Activated CD4-positive, alpha-beta T cell treated with anti-CD3 and anti-CD28 coated beads for 36 hours (primary cell): ENCODE measurements around the gene RMDN3. TPM values are rescaled to one million over a fixed set of nuclear protein-coding genes. Genes with fewer than 3 reads are reported as not detected.
A peak's percentile ranks its signal among the peaks of the same experiment; 100 is the strongest.

ENCODE experiments used
- ATAC-seq: fragments of 200-7000 bp; cut with Tn5 transposase; one replicate; pipeline ENCODE4 v1.10.0; 2021; ENCODE audit warnings: mild to moderate bottlenecking, moderate library complexity
- CTCF ChIA-PET: fragments of 350-600 bp; sonication (Branson Sonifier 250); formaldehyde crosslinking; loops from one replicate; lab custom pipeline; 2021; ENCODE audit warnings: antibody characterized with exemption; lab: Charles Lee
- POLR2A ChIA-PET: fragments of 350-600 bp; sonication (Branson Sonifier 250); formaldehyde crosslinking; loops from one replicate; lab custom pipeline; 2021; ENCODE audit warnings: antibody characterized with exemption, inconsistent platforms; lab: Charles Lee
- DNase-seq: peaks from one replicate; pipeline ENCODE4 v3.0.0-alpha.2; 2020
- H3K27ac Mint-ChIP-seq: one replicate; pipeline ENCODE4 v1.8.0; 2021; ENCODE audit warnings: mixed read lengths
- H3K27me3 Mint-ChIP-seq: one replicate; pipeline ENCODE4 v1.8.0; 2021; ENCODE audit warnings: mixed read lengths
- H3K36me3 Mint-ChIP-seq: one replicate; pipeline ENCODE4 v1.8.0; 2021; ENCODE audit warnings: low read depth, mixed read lengths
- H3K4me1 Mint-ChIP-seq: one replicate; pipeline ENCODE4 v1.8.0; 2021; ENCODE audit warnings: mixed read lengths
- H3K4me3 Mint-ChIP-seq: one replicate; pipeline ENCODE4 v1.8.0; 2021; ENCODE audit warnings: mild to moderate bottlenecking, moderate library complexity, mixed read lengths
- H3K9me3 Mint-ChIP-seq: one replicate; pipeline ENCODE4 v1.8.0; 2021; ENCODE audit warnings: low read depth, mixed read lengths
- intact Hi-C, 2 experiments: fragments of 100-400 bp; cut with DNase I in 1 of 2; cut with micrococcal nuclease in 1 of 2; formaldehyde crosslinking; loops; one replicate each; pipeline versions ENCODE4 v1.14.2 to v1.15.1; 2022 to 2024; cut with DNase I, micrococcal nuclease
- total RNA-seq, 2 experiments: library from RNA; stranded (reverse); gene quantifications; one replicate each; pipeline ENCODE4 v1.2.3, GENCODE V29; 2021

RMDN3 gene
- total RNA-seq, 2 experiments from 2014 or later = 12.3 to 18.8 TPM

- peaks cover 57% of the 10 kb centered on the region for H3K36me3 Mint-ChIP-seq
- intact Hi-C loops = loop anchor here in 1 of 2 experiments (5.0 kb wide), 1 partner anchor 104 kb away; the partner anchor contains the start of gene KNL1
- CTCF ChIA-PET = interaction anchor here (0.6 to 2.7 kb wide), 2 partner anchors 86 to 106 kb away, joined by 4 to 8 read pairs; no protein-coding TSS in a partner anchor
Observed at GRCh38 chr15:40696228-40696627, 58.8 kb downstream of the RMDN3 start.

GRCh38 chr15:40695469-40695890 is 59.6 kb downstream of the RMDN3 start:
- H3K4me3 Mint-ChIP-seq = peak overlapping the region; percentile 95
- ChIA-PET CTCF (interaction anchor here (0.7 to 2.8 kb wide), 9 partner anchors 17 to 208 kb away, joined by 3 to 18 read pairs (median 4); no protein-coding TSS in a partner anchor), POLR2A (interaction anchor here (0.6 to 1.5 kb wide), 8 partner anchors 13 to 1079 kb away, joined by 3 to 8 read pairs (median 6); partner anchors contain the start of genes MAPKBP1, OIP5 and VPS18)
- intact Hi-C loops = loop anchor here (1.0 to 5.0 kb wide), 8 partner anchors 49 to 637 kb away; partner anchors contain the start of genes BUB1B (in 1 of the 2), CHP1 (in 1 of the 2), DNAJC17 (in 1 of the 2) and EXD1 (in 1 of the 2)
- H3K36me3 Mint-ChIP-seq = peaks cover 51% of the 10 kb centered on the region
- DNase-seq (no peak), ATAC-seq (peak; percentile 5)
- no peaks in the 10 kb centered on the region for H3K27me3 Mint-ChIP-seq
- H3K9me3 Mint-ChIP-seq = no peaks in the 10 kb centered on the region
- H3K27ac Mint-ChIP-seq = peak overlapping the region; percentile 98
- peaks cover 22% of the 10 kb centered on the region for H3K4me1 Mint-ChIP-seq

More at GRCh38 chr15:40696228-40696627, 58.8 kb downstream of the RMDN3 start:
- Mint-ChIP-seq H3K4me1 (peaks cover 22% of the 10 kb centered on the region), H3K4me3 (peak overlapping the region; percentile 95), H3K27me3 (no peaks in the 10 kb centered on the region), H3K27ac (no peak overlapping the region), H3K9me3 (no peaks in the 10 kb centered on the region)
- no peak for ATAC-seq
- POLR2A ChIA-PET = no interaction called here
- no peak for DNase-seq

- peak; percentile 96 for DNase-seq
- Mint-ChIP-seq H3K36me3 (peaks cover 46% of the 10 kb centered on the region), H3K9me3 (no peaks in the 10 kb centered on the region), H3K4me3 (peak within 1 kb of the TSS; percentile 95), H3K27me3 (no peaks in the 10 kb centered on the region), H3K27ac (peak within 1 kb of the TSS; percentile 98), H3K4me1 (peaks cover 20% of the 10 kb centered on the region)
- ATAC-seq = peak; percentile 93
- intact Hi-C loops = loop anchor here (1.0 to 5.0 kb wide), 16 partner anchors 16 to 638 kb away; partner anchors contain the start of genes DNAJC17 (in 2 of the 2), KNL1 (in 2 of the 2), RMDN3 (in 2 of the 2) and ZFYVE19 (in 2 of the 2)
- ChIA-PET POLR2A (interaction anchor here (0.6 to 1.5 kb wide), 17 partner anchors 14 to 1079 kb away, joined by 3 to 8 read pairs (median 4); partner anchors contain the start of genes INO80, MAPKBP1, OIP5 and RPUSD2), CTCF (interaction anchor here (0.6 to 2.8 kb wide), 17 partner anchors 9 to 591 kb away, joined by 3 to 18 read pairs (median 4); partner anchors contain the start of genes CCDC32 and VPS18)
Observed at GRCh38 chr15:40694688-40695468, 60.2 kb downstream of the RMDN3 start, which contains the start of gene RAD51. Gene RAD51 (plus strand): TSS chr15:40695174. CDS start chr15:40698759, 3,585 bp downstream.

- peak overlapping the region; percentile 95 for H3K4me3 Mint-ChIP-seq
- no peaks in the 10 kb centered on the region for H3K27me3 Mint-ChIP-seq
- H3K27ac Mint-ChIP-seq = peak overlapping the region; percentile 98
- POLR2A ChIA-PET = interaction anchor here (0.6 to 1.5 kb wide), 17 partner anchors 14 to 1080 kb away, joined by 3 to 10 read pairs (median 4); partner anchors contain the start of genes INO80, MAPKBP1, RPUSD2 and VPS18
- ATAC-seq = no peak
- peaks cover 14% of the 10 kb centered on the region for H3K4me1 Mint-ChIP-seq
- DNase-seq = peak; percentile 35
- peaks cover 41% of the 10 kb centered on the region for H3K36me3 Mint-ChIP-seq
- CTCF ChIA-PET = interaction anchor here (0.6 to 2.8 kb wide), 15 partner anchors 10 to 592 kb away, joined by 3 to 18 read pairs (median 4); partner anchors contain the start of genes CCDC32 and VPS18
- intact Hi-C loops = loop anchor here (1.0 to 5.0 kb wide), 14 partner anchors 15 to 639 kb away; partner anchors contain the start of genes RMDN3 (in 2 of the 2), BAHD1 (in 1 of the 2), BUB1B (in 1 of the 2) and CCDC32 (in 1 of the 2)
- no peaks in the 10 kb centered on the region for H3K9me3 Mint-ChIP-seq
Observed at GRCh38 chr15:40693904-40694687, 61.0 kb downstream of the RMDN3 start.

- no peaks in the 10 kb centered on the region for H3K27me3 Mint-ChIP-seq
- peaks cover 10% of the 10 kb centered on the region for H3K4me1 Mint-ChIP-seq
- CTCF ChIA-PET = interaction anchor here (0.6 kb wide), 1 partner anchor 14 kb away, joined by 3 read pairs; no protein-coding TSS in a partner anchor
- no peaks in the 10 kb centered on the region for H3K9me3 Mint-ChIP-seq
- H3K36me3 Mint-ChIP-seq = peaks cover 21% of the 10 kb centered on the region
- DNase-seq (no peak), ATAC-seq (no peak)
- no peak overlapping the region for H3K4me3 Mint-ChIP-seq
- no peak overlapping the region for H3K27ac Mint-ChIP-seq
- POLR2A ChIA-PET = no interaction called here
- intact Hi-C loops = loop anchor here in 1 of 2 experiments (5.0 kb wide), 1 partner anchor 66 kb away; the partner anchor contains the start of gene RMDN3
Observed at GRCh38 chr15:40691737-40692136, 63.3 kb downstream of the RMDN3 start.

GRCh38 chr15:40688932-40689799 is 65.9 kb downstream of the RMDN3 start:
- no peak overlapping the region for H3K27ac Mint-ChIP-seq

More at GRCh38 chr15:40688932-40689799, 65.9 kb downstream of the RMDN3 start:
- ChIA-PET CTCF (no interaction called here), POLR2A (no interaction called here)
- no peak for ATAC-seq
- H3K4me3 Mint-ChIP-seq = no peak overlapping the region
- H3K36me3 Mint-ChIP-seq = peaks cover 8% of the 10 kb centered on the region
- no peaks in the 10 kb centered on the region for H3K9me3 Mint-ChIP-seq
- H3K27me3 Mint-ChIP-seq = no peaks in the 10 kb centered on the region
- DNase-seq = no peak
- H3K4me1 Mint-ChIP-seq = peaks cover 7% of the 10 kb centered on the region
- intact Hi-C loops = no loop called here

Other genes with a start within 250 kb of the RMDN3 start
- gene CCDC32, start 190.2 kb downstream of the RMDN3 start, total RNA-seq = 10 to 100 TPM; 14.2 to 24.5 TPM
- 10 to 100 TPM; 11.0 to 14.0 TPM for gene RPUSD2, start 186.0 kb downstream of the RMDN3 start, total RNA-seq
- 10 to 100 TPM; 26.2 to 33.5 TPM for gene KNL1, start 161.0 kb downstream of the RMDN3 start, total RNA-seq
- 10 to 100 TPM; 73.5 to 75.3 TPM for gene RAD51, start 60.1 kb downstream of the RMDN3 start, total RNA-seq
- gene GCHFR, start 8.8 kb upstream of the RMDN3 start, total RNA-seq = 10 to 100 TPM; 32.8 to 41.1 TPM
- under 1 TPM; 0.58 to 0.80 TPM for gene C15orf62, start 14.7 kb upstream of the RMDN3 start, total RNA-seq
- 10 to 100 TPM; 27.5 to 33.7 TPM for gene ZFYVE19, start 51.8 kb upstream of the RMDN3 start, total RNA-seq
- gene DNAJC17, start 52.2 kb upstream of the RMDN3 start, total RNA-seq = 10 to 100 TPM; 41.5 to 43.6 TPM
- not detected for gene PPP1R14D, start 73.5 kb upstream of the RMDN3 start, total RNA-seq
- 1 to 10 TPM; 8.5 to 8.9 TPM for gene SPINT1, start 88.8 kb upstream of the RMDN3 start, total RNA-seq
- under 1 TPM; 0.25 to 0.41 TPM for gene RHOV, start 119.0 kb upstream of the RMDN3 start, total RNA-seq
- 1 to 10 TPM; 6.2 TPM for gene VPS18, start 139.2 kb upstream of the RMDN3 start, total RNA-seq
- under 1 TPM; 0.18 to 0.30 TPM for gene DLL4, start 174.1 kb upstream of the RMDN3 start, total RNA-seq
- 10 to 100 TPM; 31.1 to 32.2 TPM for gene CHAC1, start 198.2 kb upstream of the RMDN3 start, total RNA-seq